OCI-LY1 (cell line): ENCODE data around the gene HM13.

Source experiments
- H2AFZ ChIP-seq: fragments of 200-600 bp; sonication (generic), shearing (Covaris generic); 2 replicates; pipeline ENCODE4 v1.6.0; 2014; ENCODE audit warnings: antibody characterized with exemption, mild to moderate bottlenecking, low read length
- H3F3A ChIP-seq: fragments of 200-600 bp; sonication (generic), shearing (Covaris generic); 2 replicates; pipeline ENCODE4 v1.6.0; 2014; ENCODE audit warnings: mild to moderate bottlenecking, antibody characterized with exemption, low read length, moderate library complexity; ENCODE audit not compliant: insufficient read depth
- H3K27ac ChIP-seq: fragments of 200-600 bp; sonication (generic); 2 replicates; pipeline ENCODE4 v1.5.1; 2014; ENCODE audit warnings: low read length, mixed run types, mild to moderate bottlenecking, low read depth; ENCODE audit not compliant: poor library complexity, severe bottlenecking
- H3K27me3 ChIP-seq: fragments of 200-600 bp; sonication (generic); 2 replicates; pipeline ENCODE4 v1.6.0; 2014; ENCODE audit warnings: antibody characterized with exemption, mild to moderate bottlenecking, low read length, moderate library complexity; ENCODE audit not compliant: insufficient read depth
- H3K36me3 ChIP-seq: fragments of 200-600 bp; sonication (generic); 2 replicates; pipeline ENCODE4 v1.6.1; 2014; ENCODE audit warnings: mild to moderate bottlenecking, antibody characterized with exemption, low read length, moderate library complexity, mixed read lengths; ENCODE audit not compliant: insufficient read depth
- H3K4me1 ChIP-seq: fragments of 200-600 bp; sonication (generic); 2 replicates; pipeline ENCODE4 v1.5.1; 2014; ENCODE audit warnings: mild to moderate bottlenecking, low read length, moderate library complexity; ENCODE audit not compliant: insufficient read depth, severe bottlenecking
- H3K4me2 ChIP-seq: fragments of 200-600 bp; sonication (generic), shearing (Covaris generic); 2 replicates; pipeline ENCODE4 v1.6.1; 2014; ENCODE audit warnings: low read length
- H3K4me3 ChIP-seq: fragments of 200-600 bp; sonication (generic); 2 replicates; pipeline ENCODE4 v1.5.1; 2014; ENCODE audit warnings: low read length, low read depth, mild to moderate bottlenecking, mixed read lengths; ENCODE audit not compliant: poor library complexity, severe bottlenecking
- H3K79me2 ChIP-seq: fragments of 200-600 bp; shearing (Covaris generic); 2 replicates; pipeline ENCODE4 v1.6.1; 2016; ENCODE audit warnings: mixed run types, low read length, mixed read lengths; ENCODE audit not compliant: insufficient read depth
- H3K9ac ChIP-seq: fragments of 200-600 bp; sonication (generic), shearing (Covaris generic); 2 replicates; pipeline ENCODE4 v1.6.1; 2014; ENCODE audit warnings: mild to moderate bottlenecking, low read length, mixed read lengths
- H3K9me2 ChIP-seq: fragments of 200-600 bp; sonication (generic), shearing (Covaris generic); 2 replicates; pipeline ENCODE4 v1.6.1; 2014; ENCODE audit warnings: low read depth, mild to moderate bottlenecking, low read length, mixed read lengths
- H3K9me3 ChIP-seq: fragments of 200-600 bp; shearing (Covaris generic); 2 replicates; pipeline ENCODE4 v1.6.1; 2014; ENCODE audit warnings: low read length, mixed read lengths
- H4K20me1 ChIP-seq: fragments of 200-600 bp; sonication (generic), shearing (Covaris generic); 2 replicates; pipeline ENCODE4 v1.6.0; 2016; ENCODE audit warnings: mild to moderate bottlenecking, low read length; ENCODE audit not compliant: insufficient read depth
- EZH2 ChIP-seq: fragments of 200-600 bp; sonication (generic), shearing (Covaris generic); IDR thresholded peaks from 2 replicates; pipeline ENCODE4 v1.8.0; 2017; ENCODE audit warnings: borderline replicate concordance, mixed run types, mild to moderate bottlenecking, antibody characterized with exemption, low read length, moderate library complexity, mixed read lengths
- TF ChIP-seq, protein P1 (sequence below): fragments of 200-600 bp; sonication (generic), shearing (Covaris generic); IDR thresholded peaks from 2 replicates; pipeline ENCODE4 v1.5.1; 2017; ENCODE audit warnings: mild to moderate bottlenecking, antibody characterized with exemption, low read length, moderate library complexity, mixed read lengths

Gene HM13

GRCh38 chr20:31569163-31570020, 55.1 kb downstream of the HM13 start:
- H3K4me1 ChIP-seq: peaks cover 47% of the 10 kb centered on the region
- H3K79me2 ChIP-seq: no peaks in the 10 kb centered on the region
- H3K9me2 ChIP-seq: no peaks in the 10 kb centered on the region
- H3K4me3 ChIP-seq: no peak overlapping the region
- no peaks in the 10 kb centered on the region for H3K9me3 ChIP-seq
- no peak overlapping the region for H2AFZ ChIP-seq
- TF ChIP-seq, protein P1, sequence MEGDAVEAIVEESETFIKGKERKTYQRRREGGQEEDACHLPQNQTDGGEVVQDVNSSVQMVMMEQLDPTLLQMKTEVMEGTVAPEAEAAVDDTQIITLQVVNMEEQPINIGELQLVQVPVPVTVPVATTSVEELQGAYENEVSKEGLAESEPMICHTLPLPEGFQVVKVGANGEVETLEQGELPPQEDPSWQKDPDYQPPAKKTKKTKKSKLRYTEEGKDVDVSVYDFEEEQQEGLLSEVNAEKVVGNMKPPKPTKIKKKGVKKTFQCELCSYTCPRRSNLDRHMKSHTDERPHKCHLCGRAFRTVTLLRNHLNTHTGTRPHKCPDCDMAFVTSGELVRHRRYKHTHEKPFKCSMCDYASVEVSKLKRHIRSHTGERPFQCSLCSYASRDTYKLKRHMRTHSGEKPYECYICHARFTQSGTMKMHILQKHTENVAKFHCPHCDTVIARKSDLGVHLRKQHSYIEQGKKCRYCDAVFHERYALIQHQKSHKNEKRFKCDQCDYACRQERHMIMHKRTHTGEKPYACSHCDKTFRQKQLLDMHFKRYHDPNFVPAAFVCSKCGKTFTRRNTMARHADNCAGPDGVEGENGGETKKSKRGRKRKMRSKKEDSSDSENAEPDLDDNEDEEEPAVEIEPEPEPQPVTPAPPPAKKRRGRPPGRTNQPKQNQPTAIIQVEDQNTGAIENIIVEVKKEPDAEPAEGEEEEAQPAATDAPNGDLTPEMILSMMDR: peak; percentile 85
- TF ChIP-seq EZH2: no peak
- H3K9ac ChIP-seq: no peak overlapping the region
- H3K27ac ChIP-seq: no peak overlapping the region
- no peaks in the 10 kb centered on the region for H3K27me3 ChIP-seq
- H3K4me2 ChIP-seq: no peak overlapping the region
- no peaks in the 10 kb centered on the region for H4K20me1 ChIP-seq
- peaks cover 9% of the 10 kb centered on the region; the same call in 1 of the 2 replicates for H3F3A ChIP-seq
- peaks cover 31% of the 10 kb centered on the region for H3K36me3 ChIP-seq

DNA sequence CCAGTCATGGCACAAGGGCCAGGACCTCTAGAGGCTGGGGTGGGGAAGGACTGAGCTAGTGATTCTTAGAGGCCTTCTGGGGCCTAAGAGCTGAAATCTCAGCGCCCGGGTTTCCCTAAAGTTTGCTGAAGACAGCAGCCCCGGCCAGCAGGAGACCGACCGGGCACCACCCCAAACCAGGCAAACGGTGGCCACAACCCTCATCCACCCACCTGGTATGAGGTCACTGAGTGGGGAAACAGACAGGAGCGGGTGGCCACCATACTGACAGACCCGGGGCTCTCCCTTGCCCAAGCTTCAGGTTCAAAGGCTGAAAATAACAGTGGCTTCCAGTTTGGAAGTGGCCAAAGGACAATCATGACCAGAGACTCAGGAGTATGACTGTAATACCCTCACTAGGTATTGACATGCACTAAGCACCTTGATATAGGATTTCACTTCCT, 55.8 kb downstream of the HM13 start:
- peaks cover 29% of the 10 kb centered on the region; the same call in 1 of the 2 replicates for H3K36me3 ChIP-seq
- no peak overlapping the region for H3K9ac ChIP-seq
- peaks cover 9% of the 10 kb centered on the region; the same call in 1 of the 2 replicates for H3F3A ChIP-seq
- H3K27ac ChIP-seq: no peak overlapping the region
- no peak overlapping the region for H3K4me2 ChIP-seq
- H3K79me2 ChIP-seq: no peaks in the 10 kb centered on the region
- H3K4me1 ChIP-seq: peaks cover 47% of the 10 kb centered on the region
- H3K9me2 ChIP-seq: no peaks in the 10 kb centered on the region
- no peak overlapping the region for H2AFZ ChIP-seq
- no peak overlapping the region for H3K4me3 ChIP-seq
- H4K20me1 ChIP-seq: no peaks in the 10 kb centered on the region
- no peaks in the 10 kb centered on the region for H3K27me3 ChIP-seq
- TF ChIP-seq, protein P1: no peak
- no peak for TF ChIP-seq EZH2
- H3K9me3 ChIP-seq: no peaks in the 10 kb centered on the region

- Histone ChIP-seq H4K20me1 (no peaks in the 10 kb centered on the region), H3K4me1 (peaks cover 39% of the 10 kb centered on the region), H3K9ac (no peak overlapping the region), H3K27ac (no peak overlapping the region), H3K4me2 (no peak overlapping the region), H2AFZ (no peak overlapping the region), H3K36me3 (peaks cover 23% of the 10 kb centered on the region; the same call in 1 of the 2 replicates), H3K9me3 (no peaks in the 10 kb centered on the region), H3K9me2 (no peaks in the 10 kb centered on the region), H3K27me3 (no peaks in the 10 kb centered on the region), H3K4me3 (no peak overlapping the region), H3F3A (peaks cover 5% of the 10 kb centered on the region; the same call in 1 of the 2 replicates), H3K79me2 (no peaks in the 10 kb centered on the region)
- no peak for TF ChIP-seq EZH2
- TF ChIP-seq, protein P1: no peak
These were observed 56.7 kb downstream of the HM13 start for GRCh38 chr20:31570735-31571617.
